Activated CD4-positive, alpha-beta T cell treated with anti-CD3 and anti-CD28 coated beads, Interleukin-10, Interleukin-2, amounts not matched to agents 100 ng/mL and 50 ng/mL, durations not matched to agents 16 hours and 8 hours (primary cell): Measurements from ENCODE around the gene DYRK3.

Experiments
- DNase-seq: peaks from one replicate; pipeline ENCODE4 v3.0.0-alpha.2; 2020

DYRK3 gene

GRCh38 chr1:206662396-206663092 is 27.2 kb downstream of the DYRK3 start:
- peak; percentile 55 for DNase-seq

DNA sequence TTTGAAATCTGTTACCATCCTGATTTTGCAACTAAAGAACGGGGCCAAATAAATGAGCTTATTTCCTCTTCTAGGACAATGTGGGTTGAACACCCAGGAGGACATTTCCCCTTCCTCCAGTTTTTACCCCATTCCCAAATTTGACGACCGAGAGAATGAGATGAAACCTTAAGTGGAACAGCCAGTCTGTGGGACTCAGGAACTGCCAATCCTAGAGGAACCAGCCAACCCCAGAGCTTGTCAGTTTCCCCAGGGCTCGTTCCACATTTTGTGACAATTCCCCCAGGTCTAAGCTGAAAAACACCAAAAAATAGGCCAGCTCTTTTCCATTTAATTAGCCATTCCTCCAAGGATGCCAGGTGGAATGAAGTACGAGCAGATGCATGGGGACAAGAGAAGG is 28.0 kb downstream of the DYRK3 start:
- DNase-seq = no peak

DNA sequence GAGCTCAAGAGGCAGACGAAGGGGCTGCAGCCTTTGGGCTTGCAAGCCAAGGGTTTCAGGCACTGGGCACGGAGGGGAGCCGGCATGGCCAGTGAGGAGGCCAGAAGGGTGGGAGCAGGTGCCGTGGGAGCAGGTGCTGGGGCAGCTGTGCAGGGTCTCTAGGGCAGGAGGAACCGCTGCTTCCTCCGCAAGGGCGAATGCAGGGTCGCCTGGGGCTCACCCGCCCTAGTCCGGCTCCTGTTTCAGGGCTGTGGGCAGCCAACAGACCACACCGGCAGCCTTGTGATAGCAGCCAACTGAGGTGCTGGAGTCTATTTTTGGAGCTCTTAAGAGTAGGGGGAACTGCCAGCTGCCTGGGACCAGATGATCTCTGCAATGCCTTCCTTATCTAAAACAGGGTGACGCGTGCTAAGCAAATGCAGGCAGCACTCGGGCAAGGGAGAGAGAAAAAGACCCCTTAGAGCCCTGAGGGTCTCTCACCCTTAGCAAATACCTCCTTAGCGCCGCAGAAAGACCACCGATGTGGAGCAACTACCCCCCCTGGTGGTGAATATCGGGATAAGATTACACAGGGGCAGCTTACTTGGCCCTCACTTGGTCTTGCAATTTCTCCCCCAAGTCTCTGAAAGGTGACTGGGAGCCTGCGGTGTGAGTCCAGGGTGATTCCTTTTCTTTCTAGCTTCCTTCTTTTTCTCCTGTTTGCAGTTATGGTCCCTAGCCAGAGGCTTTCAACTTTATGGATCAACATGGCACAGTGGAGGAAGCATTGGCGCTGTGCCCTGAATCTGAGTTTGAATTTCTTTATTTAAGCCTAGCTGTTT is 28.7 kb downstream of the DYRK3 start:
- peak; percentile 82 for DNase-seq

DNA sequence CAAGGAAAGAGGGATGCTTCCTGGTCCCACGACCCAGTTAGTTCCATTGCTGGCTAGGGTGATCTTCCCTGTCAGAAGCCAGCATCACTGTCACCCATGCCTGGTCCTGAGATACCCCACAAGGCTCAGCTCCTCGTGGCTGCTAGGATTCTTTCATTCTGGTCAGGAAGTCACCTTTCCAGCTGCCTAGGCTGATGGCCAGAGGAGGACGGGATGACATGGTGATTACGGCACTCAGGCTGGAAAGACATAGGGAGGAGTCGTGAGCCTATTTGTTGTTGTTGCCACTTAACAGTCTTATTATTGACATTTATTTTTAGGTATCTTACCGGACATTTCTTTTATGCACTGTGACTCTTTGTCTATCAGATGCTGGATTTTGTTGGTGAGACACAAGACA is 29.4 kb downstream of the DYRK3 start:
- DNase-seq = no peak

DNA sequence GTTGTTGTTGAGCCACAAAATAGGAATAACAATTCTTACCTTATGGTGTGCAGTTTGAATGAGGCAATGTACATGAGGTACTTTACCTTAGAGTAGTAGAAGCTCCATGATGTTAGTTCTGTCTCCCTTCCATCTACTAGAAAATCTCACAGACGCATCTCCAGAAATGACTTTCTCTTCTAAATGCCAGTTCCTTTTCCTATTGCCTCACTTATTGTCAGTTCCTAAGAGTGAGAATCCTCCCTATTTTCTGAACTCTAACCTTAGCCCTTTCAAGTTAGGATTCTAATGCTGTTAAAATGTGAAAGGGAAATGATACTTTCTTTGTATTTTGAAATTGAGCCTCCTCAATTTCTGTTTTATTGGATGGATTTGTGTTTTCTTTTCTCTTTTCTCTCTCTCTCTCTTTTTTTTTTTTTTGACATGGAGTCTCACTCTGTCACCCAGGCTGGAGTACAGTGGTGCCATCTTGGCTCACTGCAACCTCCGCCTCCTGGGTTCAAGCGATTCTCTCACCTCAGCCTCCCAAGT is 30.8 kb downstream of the DYRK3 start:
- DNase-seq = no peak

GRCh38 chr1:206666954-206667665 is 31.8 kb downstream of the DYRK3 start:
- DNase-seq = no peak

DNA sequence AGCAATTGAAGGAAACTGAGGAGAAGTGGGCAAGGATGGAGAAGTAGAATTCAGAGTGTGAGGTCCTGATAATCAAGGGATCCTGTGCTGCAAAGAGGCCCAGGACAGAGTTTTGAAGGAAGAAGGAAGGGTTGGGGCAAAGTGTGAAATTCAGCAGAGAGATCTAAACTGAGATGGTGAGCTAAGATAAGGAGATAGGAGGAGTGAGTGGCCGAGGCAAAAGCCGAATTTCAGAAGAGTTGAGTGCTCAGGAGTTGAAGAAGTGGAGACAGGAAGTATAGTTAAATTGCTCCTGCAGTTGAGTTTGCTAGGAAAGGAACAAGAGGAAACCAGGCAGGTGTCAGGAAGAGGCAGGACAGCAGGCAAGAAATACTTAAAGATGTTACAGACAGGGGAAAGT is 33.0 kb downstream of the DYRK3 start:
- DNase-seq = no peak

DNA sequence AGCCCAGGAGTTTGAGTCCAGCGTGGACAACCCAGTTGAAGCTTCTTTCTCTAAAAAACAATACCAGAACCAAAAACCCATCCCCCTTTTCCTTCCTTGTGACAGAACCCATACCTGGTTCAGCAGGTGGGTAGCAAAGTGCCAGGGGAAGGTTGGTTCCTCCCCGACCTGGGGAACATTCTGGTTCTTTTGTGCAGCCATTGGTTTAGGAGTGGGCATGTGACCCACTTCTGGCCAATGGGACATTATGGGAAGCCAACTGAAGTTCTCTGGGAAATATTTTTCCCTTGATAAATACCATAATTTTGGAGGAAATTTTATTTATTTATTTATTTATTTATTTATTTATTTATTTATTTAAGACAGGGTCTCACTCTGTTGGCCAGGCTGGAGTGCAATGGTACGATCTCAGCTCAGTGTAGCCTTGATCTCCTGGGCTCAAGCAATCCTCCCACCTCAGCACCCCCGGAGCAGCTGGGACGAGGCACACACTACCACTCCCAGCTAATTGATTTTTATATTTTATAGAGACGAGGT is 33.6 kb downstream of the DYRK3 start:
- no peak for DNase-seq

- no peak for DNase-seq
These were observed 36.8 kb downstream of the DYRK3 start for GRCh38 chr1:206672011-206672688.

DNA sequence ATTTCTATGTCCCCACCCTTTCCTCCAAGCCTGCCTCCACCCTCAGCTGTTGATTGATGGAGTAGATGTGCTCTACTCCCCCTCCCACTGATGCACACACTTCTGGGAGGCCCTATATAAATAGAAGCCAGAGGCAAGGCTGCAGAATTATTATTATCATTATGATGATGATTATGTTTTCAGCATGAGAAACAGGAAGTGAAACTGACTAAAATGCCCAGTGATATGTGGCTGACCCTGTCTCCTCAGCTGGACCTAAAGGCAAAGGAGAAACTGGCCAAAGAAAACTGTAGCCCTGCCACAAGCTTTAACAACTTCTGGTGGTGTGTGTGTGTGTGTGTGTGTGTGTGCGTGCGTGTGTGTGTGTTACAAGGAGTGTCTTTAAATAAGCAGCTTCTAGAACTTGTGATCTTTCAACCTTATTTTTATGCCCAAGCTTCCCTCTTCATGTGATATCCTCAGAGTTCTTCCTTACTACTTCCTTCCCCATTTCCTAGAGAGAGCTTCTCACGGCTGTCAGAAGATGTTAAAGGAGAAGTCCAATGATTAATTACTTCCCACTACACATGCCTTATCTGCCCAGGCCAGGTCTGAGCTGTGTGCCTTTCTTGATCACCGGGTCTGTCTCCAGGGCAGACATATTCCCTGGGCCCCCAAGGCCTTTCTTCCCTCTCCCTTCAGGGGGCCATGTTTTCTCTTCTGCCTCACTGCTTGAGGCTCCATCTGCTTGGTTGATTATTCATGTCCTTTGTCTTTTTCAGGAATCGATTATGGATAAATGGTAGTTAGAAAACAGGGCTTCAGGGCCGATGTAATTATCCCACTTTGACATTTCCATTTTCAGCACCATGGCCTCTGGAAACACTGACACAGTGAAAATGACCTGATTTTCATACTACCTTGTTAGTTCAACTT is 37.8 kb downstream of the DYRK3 start:
- DNase-seq = no peak

DNA sequence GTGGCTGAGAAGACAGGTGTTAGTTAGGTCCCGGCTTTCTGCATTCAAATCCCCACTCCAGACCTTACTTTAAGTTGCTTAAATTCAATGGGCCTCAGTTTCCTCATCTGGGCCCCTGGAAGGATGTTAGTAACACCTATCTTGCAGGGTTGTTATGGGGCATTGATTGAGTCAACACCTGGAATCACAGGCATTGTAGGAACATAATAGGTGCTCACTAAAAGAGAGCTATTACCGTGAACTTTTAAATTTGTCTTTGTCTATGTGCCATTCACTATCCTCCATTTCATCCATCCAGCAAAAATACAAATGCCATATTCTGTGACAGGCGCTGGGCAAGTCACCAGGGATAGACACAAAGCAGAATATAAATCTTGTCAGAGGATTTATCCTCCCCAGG is 38.9 kb downstream of the DYRK3 start:
- DNase-seq = no peak

DNA sequence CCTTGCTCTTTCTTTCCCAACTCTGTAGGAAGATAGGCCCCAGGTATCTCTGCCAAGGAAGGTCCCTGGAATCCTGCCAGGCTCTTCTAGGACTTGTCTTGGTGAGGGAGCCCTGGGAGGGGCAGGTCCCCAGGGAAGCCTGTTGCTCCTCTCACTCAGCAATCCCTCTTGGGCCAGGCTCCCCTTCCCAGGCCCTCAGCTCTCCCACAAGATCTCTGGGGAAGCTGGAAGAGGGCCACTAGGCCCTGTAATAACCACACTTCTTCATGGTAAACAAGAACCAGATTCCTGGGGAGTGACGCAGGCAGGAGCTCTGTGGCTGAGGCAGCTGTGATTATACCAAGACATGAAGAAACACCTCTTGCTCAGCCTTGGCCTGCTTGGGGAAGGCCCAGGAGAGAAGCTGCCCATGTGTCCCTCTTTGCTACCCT is 39.4 kb downstream of the DYRK3 start:
- no peak for DNase-seq

DNA sequence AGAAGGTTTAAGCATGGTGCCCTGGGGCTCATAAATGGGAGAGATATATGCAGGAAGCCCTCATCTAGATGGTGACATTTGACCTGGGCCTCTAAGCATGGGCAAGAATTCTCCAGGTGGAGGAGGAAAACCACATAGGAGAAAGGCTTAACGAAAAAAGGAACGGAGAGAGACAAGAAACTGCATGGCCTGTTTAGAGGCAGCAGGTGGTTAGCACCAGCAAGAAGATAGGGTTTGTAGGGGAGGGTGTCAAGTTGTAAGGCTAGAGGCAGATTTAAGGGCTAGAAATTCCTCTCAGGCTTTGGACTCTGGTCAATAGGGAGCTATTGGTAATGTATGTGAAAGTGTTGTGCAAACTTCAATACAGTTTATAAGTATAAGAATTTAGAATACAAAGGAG is 41.2 kb downstream of the DYRK3 start:
- DNase-seq = no peak

DNA sequence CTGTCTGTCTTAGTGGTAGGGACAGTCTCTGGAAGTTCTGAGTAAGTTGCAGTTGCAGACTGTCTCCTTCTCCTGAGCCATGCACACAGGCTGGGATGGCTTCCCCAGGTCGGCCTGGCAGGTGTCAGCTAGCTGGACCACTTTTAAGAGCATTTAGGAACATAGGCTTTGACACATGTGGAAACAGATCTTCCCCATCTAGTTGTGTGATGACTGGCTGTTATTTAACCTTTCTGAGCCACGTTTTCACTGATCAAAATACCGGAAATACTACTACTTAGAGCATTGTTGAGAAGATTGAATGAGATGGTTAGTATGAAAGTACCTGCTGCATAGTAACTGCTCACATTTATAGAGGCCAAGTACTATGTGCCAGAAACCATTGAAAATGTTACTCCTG is 43.2 kb downstream of the DYRK3 start:
- DNase-seq = peak; percentile 28

DNA sequence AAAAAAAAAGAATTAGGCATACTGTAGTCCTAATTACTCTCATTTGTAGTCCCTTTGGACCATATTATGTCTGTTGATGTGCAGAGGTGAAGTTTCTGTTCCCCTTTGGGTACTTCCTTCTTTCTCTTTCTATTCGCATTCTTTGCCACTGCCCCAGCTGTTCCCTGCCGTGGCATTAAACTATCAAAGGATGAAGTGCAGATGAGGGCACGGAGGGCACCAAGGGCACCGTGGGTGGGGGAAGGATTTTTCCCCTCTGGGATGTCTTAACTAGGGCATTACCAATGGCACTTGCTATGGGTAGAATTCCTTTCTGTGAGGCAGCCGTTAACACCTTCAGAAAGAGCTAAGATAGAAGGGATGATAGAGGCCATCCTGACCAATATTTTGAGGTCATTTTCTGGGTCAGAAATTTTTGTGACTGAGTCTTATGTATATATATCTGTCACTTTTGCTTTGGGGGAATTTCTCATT is 44.4 kb downstream of the DYRK3 start:
- peak; percentile 26 for DNase-seq

DNA sequence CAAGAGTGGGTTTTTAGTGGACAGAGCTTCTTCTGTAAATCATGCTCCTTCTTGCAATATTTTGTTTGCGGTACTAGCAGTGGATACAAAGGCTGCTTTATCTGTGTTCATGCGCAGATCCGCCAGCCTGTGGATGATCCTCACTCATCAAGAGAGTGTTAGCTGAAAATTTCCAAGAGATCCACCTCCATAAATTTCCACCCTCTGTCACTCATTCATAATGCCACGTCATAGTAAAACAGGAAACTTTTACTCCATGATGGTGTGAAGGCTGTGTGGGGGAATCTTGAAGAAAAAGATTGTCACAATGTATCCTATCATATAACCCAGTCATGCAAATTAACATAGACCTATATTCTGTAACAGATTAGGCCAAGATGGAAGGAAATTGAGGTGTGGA is 44.9 kb downstream of the DYRK3 start:
- no peak for DNase-seq

DNA sequence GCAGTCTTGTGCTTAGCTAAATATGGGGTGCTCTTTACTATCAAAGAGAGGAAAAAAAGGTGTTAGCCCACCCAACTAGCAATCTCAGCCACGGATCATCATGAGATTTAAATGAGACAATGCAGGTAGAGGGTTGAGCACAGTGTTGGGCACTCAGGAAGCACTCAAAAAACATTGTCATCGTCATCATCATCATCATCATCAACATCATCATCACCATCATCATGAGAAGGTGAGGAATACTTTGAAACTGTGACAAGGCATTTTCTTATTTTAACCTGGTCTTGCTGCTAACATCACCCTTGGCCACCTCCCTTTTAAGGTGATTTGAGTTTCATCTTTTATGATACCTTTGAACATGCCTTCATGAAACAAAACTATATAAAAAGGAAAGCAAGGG is 46.0 kb downstream of the DYRK3 start:
- no peak for DNase-seq

- DNase-seq = no peak
These were observed 46.8 kb downstream of the DYRK3 start for GRCh38 chr1:206682111-206682510.

GRCh38 chr1:206683313-206683712 is 48.0 kb downstream of the DYRK3 start:
- no peak for DNase-seq

- no peak for DNase-seq
These were observed 48.7 kb downstream of the DYRK3 start for GRCh38 chr1:206684003-206684402.
